ENCODE results near the gene STARD5. TPM values are rescaled to one million over a fixed set of nuclear protein-coding genes. Genes with fewer than 3 reads are reported as not detected.
A peak's percentile ranks its signal among the peaks of the same experiment; 100 is the strongest.

STARD5 gene
- total and polyA plus RNA-seq, 2 of the 8 experiments (the other 6 are each of a cell fraction or from before 2014, with no cell fraction given) = 5.5 to 10.4 TPM

- Histone ChIP-seq H3K27ac (ENCODE audit: low read depth, low read length) (no peak overlapping the region), H4K5ac (ENCODE audit: insufficient read length, low read depth, low read length) (no peak overlapping the region), H3K14ac (ENCODE audit: insufficient read length) (no peak overlapping the region), H2AK5ac (ENCODE audit: low read depth, low read length) (no peak overlapping the region), H3K27me3 (replicated peaks in 1 of 4; ENCODE audit: control insufficient read depth in 3 of 4, extremely low read depth in 1 of 4, insufficient read depth in 3 of 4, low read length in 3 of 4) (no peaks in the 10 kb centered on the region), H2AFZ (ENCODE audit: low read length) (peak overlapping the region; percentile 36; the same call in 1 of the 2 replicates), H3K36me3 (ENCODE audit: control insufficient read depth in 2 of 4, insufficient read depth in 4 of 4, low read length in 3 of 4) (no peaks in the 10 kb centered on the region), H3K9ac (replicated peaks in 1 of 4; ENCODE audit: extremely low read depth in 1 of 4, low read depth in 3 of 4, low read length in 3 of 4) (no peak overlapping the region), H3K4ac (replicated peaks; ENCODE audit: insufficient read length, low read depth, low read length) (no peak overlapping the region), H3K56ac (replicated peaks; ENCODE audit: insufficient read length, low read depth, low read length) (no peak overlapping the region), H3K79me2 (ENCODE audit: control insufficient read depth in 1 of 2, insufficient read depth in 2 of 2, low read length in 2 of 2) (no peaks in the 10 kb centered on the region), H3K79me1 (ENCODE audit: low read depth, low read length) (no peaks in the 10 kb centered on the region), H3K23me2 (ENCODE audit: low read depth, low read length) (no peaks in the 10 kb centered on the region), H2BK120ac (replicated peaks; ENCODE audit: low read depth, low read length) (no peak overlapping the region), H2BK12ac (ENCODE audit: low read depth, low read length) (no peak overlapping the region), H2BK15ac (ENCODE audit: low read length) (no peak overlapping the region), H3K4me1 (replicated peaks in 1 of 4; ENCODE audit: control insufficient read depth in 3 of 4, insufficient read depth in 4 of 4, low read length in 3 of 4) (peaks cover 0 to 4% (median 2%) of the 10 kb centered on the region in 4 experiments; a peak in 2 of 7 replicates), H3K4me2 (ENCODE audit: insufficient read depth in 1 of 2, low read depth in 2 of 2, low read length in 2 of 2) (no peak overlapping the region), H3K9me3 (ENCODE audit: insufficient read depth in 2 of 2, low read depth in 1 of 2, low read length in 1 of 2) (no peaks in the 10 kb centered on the region), H3K18ac (ENCODE audit: extremely low read depth, low read length) (no peak overlapping the region), H4K20me1 (replicated peaks in 1 of 2; ENCODE audit: control insufficient read depth in 1 of 2, insufficient read depth in 2 of 2, low read length in 2 of 2) (no peaks in the 10 kb centered on the region), H3K23ac (ENCODE audit: insufficient read length) (no peak overlapping the region), H4K91ac (replicated peaks; ENCODE audit: insufficient read length, low read length) (no peak overlapping the region), H2BK20ac (ENCODE audit: low read length) (no peak overlapping the region), H3K4me3 (ENCODE audit: extremely low read depth in 1 of 4, insufficient read depth in 2 of 4, low read depth in 3 of 4, low read length in 4 of 4) (no peak overlapping the region), H2BK5ac (ENCODE audit: low read depth, low read length) (no peak overlapping the region), H4K8ac (ENCODE audit: extremely low read depth, insufficient read depth, low read length) (no peak overlapping the region)
- ChIA-PET CTCF (ENCODE audit: partially characterized antibody) (interaction anchor here (0.9 kb wide), 1 partner anchor 94 kb away, joined by 3 read pairs; no protein-coding TSS in a partner anchor), POLR2A (ENCODE audit: partially characterized antibody) (no interaction called here)
- 91% methylated on average over 5 of the region's 5 CpGs; no CpG with 5 or more reads in 1 of the 2 experiments for WGBS, 2 experiments (ENCODE audit: extremely low coverage in 1 of 2, insufficient coverage in 1 of 2, insufficient read length in 1 of 2, insufficient replicate concordance in 2 of 2, low coverage in 1 of 2, low lambda C conversion rate in 2 of 2, missing lambda C conversion rate in 1 of 2)
- no peak for FAIRE-seq
- DNase-seq (ENCODE audit: low read depth in 1 of 2, low spot score in 2 of 2) = no peak
- TF ChIP-seq NRF1 (IDR thresholded peaks at IDR 0.05; ENCODE audit: low read depth, low read length) = no peak
- TF ChIP-seq ATF3 (IDR thresholded peaks at IDR 0.05; ENCODE audit: insufficient read depth, low read depth, low read length) = no peak
- no peak for TF ChIP-seq E2F6 (IDR thresholded peaks at IDR 0.05)
- no peak for TF ChIP-seq CREB1 (IDR thresholded peaks at IDR 0.05)
- no peak for TF ChIP-seq SP4 (IDR thresholded peaks at IDR 0.05; ENCODE audit: low read length)
- TF ChIP-seq JUN (IDR thresholded peaks at IDR 0.05; ENCODE audit: low read depth, low read length) = no peak
- TF ChIP-seq CTCF (IDR thresholded peaks at IDR 0.05; ENCODE audit: control extremely low read depth in 1 of 3, insufficient read depth in 1 of 3, low read depth in 1 of 3, low read length in 3 of 3) = no peak
- TF ChIP-seq USF2 (IDR thresholded peaks at IDR 0.05; ENCODE audit: low read length) = no peak
- no peak for TF ChIP-seq RXRA (IDR thresholded peaks at IDR 0.05; ENCODE audit: insufficient read depth, low read depth, low read length)
These were observed 36.5 kb upstream of the STARD5 start for GRCh38 chr15:81360491-81360890.

Measured in H1 (cell line).